Measurements from ENCODE around the gene DDHD1. TPM values are rescaled to one million over a fixed set of nuclear protein-coding genes. Genes with fewer than 3 reads are reported as not detected.

DDHD1 gene
- total RNA-seq, 2 experiments from 2014 or later = 42.5 to 44.5 TPM

- Mint-ChIP-seq H3K9me3 (no peaks in the 10 kb centered on the region), H3K27me3 (no peaks in the 10 kb centered on the region), H3K27ac (no peak overlapping the region), H3K36me3 (ENCODE audit: low read depth) (no peaks in the 10 kb centered on the region), H3K4me3 (no peak overlapping the region), H3K4me1 (ENCODE audit: low read depth) (no peaks in the 10 kb centered on the region)
- POLR2A ChIA-PET = no interaction called here
- H3K4me3 ChIP-seq (ENCODE audit: low read length) = no peak overlapping the region
- no peaks in the 10 kb centered on the region for H3K4me1 ChIP-seq (ENCODE audit: insufficient read depth, low read length)
- H3K27ac ChIP-seq (ENCODE audit: low read depth in 1 of 2, low read length in 2 of 2) = no peak overlapping the region
- DNase-seq (no peak), ATAC-seq (ENCODE audit: poor library complexity) (no peak)
- no peaks in the 10 kb centered on the region for H3K27me3 ChIP-seq (ENCODE audit: control insufficient read depth in 1 of 2, insufficient read depth in 2 of 2, low read length in 2 of 2)
- H3K36me3 ChIP-seq (ENCODE audit: insufficient read depth, low read length) = no peaks in the 10 kb centered on the region
- no peak for TF ChIP-seq CTCF (IDR thresholded peaks at IDR 0.05)
- intact Hi-C loops (cut with DNase I, micrococcal nuclease) = no loop called here
- no peaks in the 10 kb centered on the region for H3K9me3 ChIP-seq (ENCODE audit: control insufficient read depth in 1 of 2, insufficient read depth in 1 of 2, low read length in 2 of 2)
- CTCF ChIA-PET = no interaction called here
These were observed 21.8 kb upstream of the DDHD1 start for GRCh38 chr14:53174918-53175317.

GRCh38 chr14:53168786-53169185, 15.7 kb upstream of the DDHD1 start:
- H3K27me3 ChIP-seq (ENCODE audit: control insufficient read depth in 1 of 2, insufficient read depth in 2 of 2, low read length in 2 of 2) = no peaks in the 10 kb centered on the region
- intact Hi-C loops (cut with DNase I, micrococcal nuclease) = no loop called here
- TF ChIP-seq CTCF (IDR thresholded peaks at IDR 0.05) = no peak
- H3K4me3 ChIP-seq (ENCODE audit: low read length) = no peak overlapping the region
- Mint-ChIP-seq H3K27me3 (no peaks in the 10 kb centered on the region), H3K27ac (no peak overlapping the region), H3K4me1 (ENCODE audit: low read depth) (no peaks in the 10 kb centered on the region), H3K36me3 (ENCODE audit: low read depth) (no peaks in the 10 kb centered on the region), H3K4me3 (no peak overlapping the region), H3K9me3 (no peaks in the 10 kb centered on the region)
- H3K9me3 ChIP-seq (ENCODE audit: control insufficient read depth in 1 of 2, insufficient read depth in 1 of 2, low read length in 2 of 2) = no peaks in the 10 kb centered on the region
- POLR2A ChIA-PET = no interaction called here
- H3K4me1 ChIP-seq (ENCODE audit: insufficient read depth, low read length) = no peaks in the 10 kb centered on the region
- ATAC-seq (ENCODE audit: poor library complexity) (no peak), DNase-seq (no peak)
- H3K36me3 ChIP-seq (ENCODE audit: insufficient read depth, low read length) = no peaks in the 10 kb centered on the region
- CTCF ChIA-PET = no interaction called here
- no peak overlapping the region for H3K27ac ChIP-seq (ENCODE audit: low read depth in 1 of 2, low read length in 2 of 2)

- CTCF ChIA-PET = no interaction called here
- no peaks in the 10 kb centered on the region for H3K36me3 ChIP-seq (ENCODE audit: insufficient read depth, low read length)
- POLR2A ChIA-PET = no interaction called here
These were observed 14.6 kb upstream of the DDHD1 start for GRCh38 chr14:53167602-53168328.

More at GRCh38 chr14:53167602-53168328, 14.6 kb upstream of the DDHD1 start:
- H3K4me1 ChIP-seq (ENCODE audit: insufficient read depth, low read length) = no peaks in the 10 kb centered on the region
- H3K27ac Mint-ChIP-seq = no peak overlapping the region
- no peaks in the 10 kb centered on the region for H3K27me3 Mint-ChIP-seq
- H3K4me3 ChIP-seq (ENCODE audit: low read length) = no peak overlapping the region
- no peak overlapping the region for H3K27ac ChIP-seq (ENCODE audit: low read depth in 1 of 2, low read length in 2 of 2)
- H3K9me3 ChIP-seq (ENCODE audit: control insufficient read depth in 1 of 2, insufficient read depth in 1 of 2, low read length in 2 of 2) = no peaks in the 10 kb centered on the region
- no peak overlapping the region for H3K4me3 Mint-ChIP-seq
- ATAC-seq (ENCODE audit: poor library complexity) (no peak), DNase-seq (no peak)
- H3K27me3 ChIP-seq (ENCODE audit: control insufficient read depth in 1 of 2, insufficient read depth in 2 of 2, low read length in 2 of 2) = no peaks in the 10 kb centered on the region
- no peaks in the 10 kb centered on the region for H3K4me1 Mint-ChIP-seq (ENCODE audit: low read depth)
- H3K36me3 Mint-ChIP-seq (ENCODE audit: low read depth) = no peaks in the 10 kb centered on the region
- intact Hi-C loops (cut with DNase I, micrococcal nuclease) = no loop called here
- H3K9me3 Mint-ChIP-seq = peaks cover 3% of the 10 kb centered on the region
- TF ChIP-seq CTCF (IDR thresholded peaks at IDR 0.05) = no peak
